Right atrium auricular region (tissue), 2 donors: ENCODE measurements around the gene MYL2. TPM values are rescaled to one million over a fixed set of nuclear protein-coding genes. Genes with fewer than 3 reads are reported as not detected.

Source experiments
- DNase-seq: peaks from one replicate; pipeline ENCODE4 v3.0.0-alpha.2; 2019; ENCODE audit warnings: low spot score
- H3K27ac ChIP-seq, 2 donors: fragments of 200-600 bp; sonication (generic); 1 replicate in 1 of 2; 2 replicates in 1 of 2; pipeline ENCODE4 v1.5.1; 2016 to 2019
- H3K27me3 ChIP-seq, 2 donors: fragments of 200-600 bp; sonication (generic); one replicate each; pipeline versions ENCODE4 v1.5.1 to v1.6.0; 2017 to 2019
- H3K36me3 ChIP-seq: fragments of 200-600 bp; sonication (generic); one replicate; pipeline ENCODE4 v1.5.1; 2016
- H3K4me1 ChIP-seq, 2 donors: fragments of 200-600 bp; sonication (generic); one replicate each; pipeline versions ENCODE4 v1.5.1 to v1.6.0; 2017 to 2019
- H3K4me3 ChIP-seq, 2 donors: fragments of 200-600 bp; sonication (generic); 1 replicate in 1 of 2; 2 replicates in 1 of 2; pipeline ENCODE4 v1.5.1; 2017 to 2019; ENCODE audit warnings: mild to moderate bottlenecking in 1 of 2, moderate library complexity in 1 of 2
- H3K9me3 ChIP-seq, 2 donors: fragments of 200-600 bp; sonication (generic); one replicate each; pipeline ENCODE4 v1.5.1; 2019
- total RNA-seq, 2 donors: library from RNA; depleted of rRNA; stranded (reverse); fragments of >200 nt; gene quantifications; one replicate each; pipeline ENCODE4 v1.1.0, GENCODE V29; 2016
- TF ChIP-seq, protein P1 (sequence below), 2 donors: fragments of 200-600 bp; sonication (generic); IDR thresholded peaks; one replicate each; pipeline ENCODE4 v1.5.1; 2019; ENCODE audit warnings: antibody characterized with exemption in 2 of 2

MYL2 gene
- total RNA-seq, 2 donors from 2014 or later: 142 to 227 TPM

DNA sequence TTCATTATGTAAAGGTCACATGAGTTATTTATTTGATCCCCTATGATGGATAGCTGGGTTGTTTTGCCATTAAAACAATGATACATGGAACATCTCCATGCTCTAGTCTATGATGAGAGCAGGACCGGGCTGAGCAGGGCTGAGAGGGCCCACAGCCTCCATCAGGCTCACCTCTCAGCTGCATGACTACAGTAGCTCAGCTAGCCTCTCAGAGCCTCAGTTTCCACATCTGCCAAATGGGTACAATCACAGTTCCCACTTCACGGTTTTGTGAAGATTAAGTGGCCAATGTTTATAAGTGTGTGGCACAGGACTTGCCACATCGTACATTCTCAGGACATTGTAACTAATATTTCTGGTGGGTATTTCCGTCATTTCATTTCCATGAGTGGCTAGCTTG lies 19.9 kb upstream of the MYL2 start:
- Histone ChIP-seq H3K9me3 (no peaks in the 10 kb centered on the region), H3K27me3 (no peaks in the 10 kb centered on the region), H3K4me3 (no peak overlapping the region), H3K27ac (no peak overlapping the region), H3K4me1 (peaks cover 0 to 7% of the 10 kb centered on the region in 2 donors), H3K36me3 (no peaks in the 10 kb centered on the region)
- no peak for DNase-seq
- TF ChIP-seq, protein P1, sequence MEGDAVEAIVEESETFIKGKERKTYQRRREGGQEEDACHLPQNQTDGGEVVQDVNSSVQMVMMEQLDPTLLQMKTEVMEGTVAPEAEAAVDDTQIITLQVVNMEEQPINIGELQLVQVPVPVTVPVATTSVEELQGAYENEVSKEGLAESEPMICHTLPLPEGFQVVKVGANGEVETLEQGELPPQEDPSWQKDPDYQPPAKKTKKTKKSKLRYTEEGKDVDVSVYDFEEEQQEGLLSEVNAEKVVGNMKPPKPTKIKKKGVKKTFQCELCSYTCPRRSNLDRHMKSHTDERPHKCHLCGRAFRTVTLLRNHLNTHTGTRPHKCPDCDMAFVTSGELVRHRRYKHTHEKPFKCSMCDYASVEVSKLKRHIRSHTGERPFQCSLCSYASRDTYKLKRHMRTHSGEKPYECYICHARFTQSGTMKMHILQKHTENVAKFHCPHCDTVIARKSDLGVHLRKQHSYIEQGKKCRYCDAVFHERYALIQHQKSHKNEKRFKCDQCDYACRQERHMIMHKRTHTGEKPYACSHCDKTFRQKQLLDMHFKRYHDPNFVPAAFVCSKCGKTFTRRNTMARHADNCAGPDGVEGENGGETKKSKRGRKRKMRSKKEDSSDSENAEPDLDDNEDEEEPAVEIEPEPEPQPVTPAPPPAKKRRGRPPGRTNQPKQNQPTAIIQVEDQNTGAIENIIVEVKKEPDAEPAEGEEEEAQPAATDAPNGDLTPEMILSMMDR (IDR thresholded peaks at IDR 0.05): no peak

DNA sequence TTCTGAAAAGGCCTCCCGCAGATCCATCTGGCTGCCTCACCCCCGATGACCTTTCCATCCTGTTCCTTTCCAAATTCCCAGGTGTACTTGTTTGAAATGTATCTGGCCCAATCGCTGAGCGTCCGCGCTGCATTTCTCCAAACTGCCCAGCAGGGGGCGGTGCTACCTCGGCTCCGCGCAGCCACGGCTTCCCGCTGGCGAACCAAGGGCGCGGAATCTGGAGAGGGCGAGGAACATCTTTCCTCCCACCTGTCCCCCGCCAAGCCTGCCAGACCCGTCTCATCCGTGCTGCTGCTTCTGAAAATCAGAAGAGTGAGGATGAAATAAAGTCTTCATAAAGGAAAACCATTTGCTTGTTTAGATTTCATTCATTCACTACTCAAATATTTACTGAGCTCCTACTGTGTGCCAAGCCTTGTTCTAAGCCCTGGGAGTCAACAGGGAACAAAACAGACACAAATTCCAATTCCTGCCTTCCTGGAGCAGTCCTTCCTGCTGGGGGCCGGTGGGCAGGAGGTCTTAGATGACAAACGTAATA lies 16.8 kb upstream of the MYL2 start:
- Histone ChIP-seq H3K36me3 (no peaks in the 10 kb centered on the region), H3K9me3 (no peaks in the 10 kb centered on the region), H3K4me3 (no peak overlapping the region), H3K4me1 (peaks cover 0 to 7% of the 10 kb centered on the region in 2 donors), H3K27me3 (no peaks in the 10 kb centered on the region), H3K27ac (no peak overlapping the region)
- peak; percentile 62 for DNase-seq
- TF ChIP-seq, protein P1 (IDR thresholded peaks at IDR 0.05): peak; percentile 82 to 96

DNA sequence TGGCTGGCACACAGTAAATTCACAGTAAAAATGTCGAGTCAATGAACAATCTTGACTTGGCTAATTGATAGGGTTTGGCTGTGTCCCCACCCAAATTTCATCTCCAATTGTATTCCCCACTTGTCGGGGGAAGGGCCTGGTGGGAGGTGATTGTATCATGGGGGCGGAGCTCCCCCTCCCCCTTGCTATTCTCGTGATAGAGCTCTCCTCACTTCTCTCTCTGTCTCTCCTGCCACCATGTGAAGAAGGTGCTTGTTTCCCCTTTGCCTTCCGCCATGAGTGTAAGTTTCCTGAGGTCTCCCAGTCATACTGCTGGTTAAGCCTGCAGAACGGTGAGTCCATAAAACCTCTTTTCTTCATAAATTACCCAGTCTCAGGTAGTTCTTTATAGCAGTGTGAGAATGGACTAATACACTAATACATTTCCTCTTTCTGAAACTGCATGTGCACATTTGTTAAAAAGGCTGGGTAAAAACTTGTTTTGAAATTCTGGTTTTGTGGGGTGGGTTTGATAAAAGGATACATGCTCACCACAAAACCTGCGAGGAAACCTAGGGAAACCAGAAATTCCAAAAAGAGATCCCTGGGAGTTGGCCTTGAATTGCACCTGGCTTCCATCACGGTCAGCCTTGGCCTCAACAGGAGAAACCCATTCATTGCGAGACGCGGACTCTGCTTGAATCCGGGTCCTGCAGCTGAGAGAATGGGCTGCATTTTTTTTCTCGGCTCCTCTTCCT lies 16.2 kb upstream of the MYL2 start:
- H3K9me3 ChIP-seq: no peaks in the 10 kb centered on the region
- H3K27me3 ChIP-seq: no peaks in the 10 kb centered on the region
- no peak overlapping the region for H3K27ac ChIP-seq
- no peak overlapping the region for H3K4me3 ChIP-seq
- H3K4me1 ChIP-seq: peaks cover 0 to 7% of the 10 kb centered on the region in 2 donors
- no peak for DNase-seq
- TF ChIP-seq, protein P1 (IDR thresholded peaks at IDR 0.05): no peak
- H3K36me3 ChIP-seq: no peaks in the 10 kb centered on the region

DNA sequence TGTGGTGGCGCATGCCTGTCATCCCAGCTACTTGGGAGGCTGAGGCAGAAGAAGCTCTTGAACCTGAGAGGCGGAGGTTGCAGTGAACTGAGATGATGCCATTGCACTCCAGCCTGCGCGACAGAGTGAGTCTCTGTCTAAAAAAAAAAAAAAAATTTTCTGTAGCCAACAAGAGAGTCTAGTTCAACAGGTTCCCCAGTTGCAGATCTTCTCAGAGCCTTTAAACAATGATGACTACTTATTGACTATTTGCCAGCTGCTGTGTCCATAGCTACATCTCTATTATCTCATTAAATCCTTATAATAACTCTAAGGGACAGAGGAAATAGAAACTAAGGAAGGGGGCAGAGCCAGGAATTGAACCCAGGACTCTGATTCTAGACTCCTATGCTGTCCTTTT lies 15.2 kb upstream of the MYL2 start:
- H3K9me3 ChIP-seq: no peaks in the 10 kb centered on the region
- H3K4me3 ChIP-seq: no peak overlapping the region
- no peak for DNase-seq
- peaks cover 0 to 7% of the 10 kb centered on the region in 2 donors for H3K4me1 ChIP-seq
- no peak overlapping the region for H3K27ac ChIP-seq
- no peaks in the 10 kb centered on the region for H3K27me3 ChIP-seq
- TF ChIP-seq, protein P1 (IDR thresholded peaks at IDR 0.05): no peak
- H3K36me3 ChIP-seq: no peaks in the 10 kb centered on the region

DNA sequence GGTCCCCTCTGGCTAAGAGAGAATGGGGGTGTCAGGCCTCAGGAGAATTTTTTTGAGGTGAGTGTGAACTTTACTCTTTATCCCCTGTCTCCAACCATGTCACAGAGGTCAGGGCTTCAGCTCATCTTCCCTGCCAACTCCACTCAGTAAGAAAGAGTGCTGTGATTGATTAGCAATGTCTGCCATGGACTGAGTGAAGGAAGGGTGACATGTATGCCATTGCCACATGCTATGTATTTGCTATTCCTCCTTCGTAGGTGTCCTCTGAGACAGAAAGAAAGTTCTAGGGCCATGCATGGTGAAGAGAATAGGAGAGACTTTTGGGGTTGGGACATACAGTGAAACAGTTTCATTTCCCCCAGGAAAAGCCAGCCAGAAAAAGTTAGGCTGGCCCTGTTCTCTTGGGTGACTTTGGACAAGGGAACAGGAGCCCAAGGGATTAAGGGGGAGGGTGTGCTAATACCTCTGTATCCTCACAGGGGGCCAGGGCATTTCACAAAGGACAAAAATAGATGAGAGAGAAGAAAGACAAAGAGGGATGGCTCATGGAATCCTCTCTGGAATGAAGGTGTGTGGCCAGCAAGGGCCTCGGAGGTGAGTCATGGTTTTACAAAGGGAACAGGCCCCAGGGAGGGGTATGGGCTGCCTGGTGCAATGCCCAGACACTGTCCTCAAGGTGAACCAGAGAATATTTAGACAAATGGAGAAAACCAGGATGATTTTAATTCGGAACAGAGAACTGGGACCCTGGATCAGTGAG lies 13.9 kb upstream of the MYL2 start:
- no peak overlapping the region for H3K27ac ChIP-seq
- no peaks in the 10 kb centered on the region for H3K9me3 ChIP-seq
- DNase-seq: no peak
- peaks cover 0 to 7% of the 10 kb centered on the region in 2 donors for H3K4me1 ChIP-seq
- no peaks in the 10 kb centered on the region for H3K27me3 ChIP-seq
- H3K36me3 ChIP-seq: no peaks in the 10 kb centered on the region
- no peak overlapping the region for H3K4me3 ChIP-seq
- TF ChIP-seq, protein P1 (IDR thresholded peaks at IDR 0.05): no peak
